ENCODE data around the gene SEMA7A.
"Not testable (repeated sequence)": the region's sequence is repeated elsewhere in the genome, so short reads cannot be mapped to it uniquely, and the experiment has no call there.

The SEMA7A gene

DNA sequence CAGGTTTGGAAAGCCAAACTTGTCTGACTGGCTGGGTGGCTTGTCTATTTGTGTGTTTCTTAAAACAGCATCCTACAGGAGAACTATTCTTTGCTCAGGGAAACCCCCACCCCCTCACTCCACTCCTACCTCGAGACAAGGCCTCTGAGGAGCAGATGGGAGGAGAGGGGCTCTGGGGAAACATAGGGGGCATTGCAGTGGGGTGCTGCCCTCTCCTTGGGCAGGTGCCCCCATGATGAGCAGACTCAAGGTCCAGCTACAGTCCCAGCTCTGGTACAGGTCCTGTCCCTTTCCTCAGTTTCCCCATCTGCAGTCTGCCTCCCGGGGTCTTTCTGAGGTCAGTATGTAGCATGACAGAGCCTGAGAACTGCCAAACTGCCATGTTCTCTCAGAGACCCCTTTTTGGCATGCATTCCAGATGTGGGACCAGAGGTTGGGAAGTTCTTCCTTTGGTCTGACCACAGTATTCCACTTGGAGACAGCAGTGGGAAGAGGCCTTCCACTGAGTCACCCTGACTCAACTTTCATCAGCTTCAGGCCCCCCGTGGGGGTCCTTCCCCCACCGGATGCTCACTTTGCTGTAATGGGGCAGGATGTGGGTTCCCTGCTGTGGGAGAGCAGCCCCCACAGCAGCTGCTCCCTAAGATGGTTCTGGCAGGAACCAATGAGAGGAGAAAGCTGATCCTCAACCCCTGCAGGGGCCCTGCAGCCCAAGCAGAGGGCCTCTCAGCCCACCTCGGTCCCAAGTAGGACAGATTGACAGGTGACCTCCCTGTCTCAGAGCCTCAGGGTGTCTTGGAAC, 34.0 kb downstream of the SEMA7A start:
- DNase-seq (ENCODE audit: low read depth), result no peak

DNA sequence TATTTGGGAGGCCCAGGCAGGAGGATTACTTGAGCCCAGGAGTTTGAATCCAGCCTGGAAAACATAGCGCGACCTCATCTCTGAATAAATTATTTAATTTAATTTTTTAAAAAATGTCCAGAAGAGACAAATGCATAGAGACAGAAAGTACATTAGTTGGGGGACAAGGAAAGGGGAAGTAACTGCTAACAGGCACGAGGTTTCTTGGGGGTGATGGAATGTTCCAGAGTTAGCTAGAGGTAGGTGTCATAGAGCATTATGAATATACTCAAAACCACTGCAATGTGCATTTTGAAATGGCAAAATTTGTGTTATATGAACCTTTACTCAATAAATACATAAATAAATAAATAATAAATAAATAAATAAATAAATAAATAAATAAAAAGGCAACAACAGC, 34.7 kb downstream of the SEMA7A start:
- DNase-seq (ENCODE audit: low read depth), result no peak

DNA sequence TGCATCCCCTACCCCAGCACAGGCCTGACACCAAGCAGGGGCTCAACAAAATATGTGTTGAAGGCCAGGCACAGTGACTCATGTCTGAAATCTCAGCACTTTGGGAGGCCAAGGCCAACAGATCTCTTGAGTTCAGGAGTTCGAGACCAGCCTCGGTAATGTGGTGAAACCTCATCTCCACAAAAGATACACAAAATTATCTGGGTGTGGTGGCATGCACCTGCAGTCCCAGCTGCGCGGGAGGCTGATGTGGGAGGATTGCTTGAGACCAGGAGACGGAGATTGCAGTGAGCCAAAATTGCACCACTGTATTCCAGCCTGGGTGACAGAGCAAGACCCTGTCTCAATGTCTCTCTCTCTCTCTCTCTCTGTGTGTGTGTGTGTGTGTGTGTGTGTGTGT, 35.6 kb downstream of the SEMA7A start:
- DNase-seq (ENCODE audit: low read depth), result no peak

GRCh38 chr15:74397239-74398068, 36.3 kb downstream of the SEMA7A start:
- DNase-seq (ENCODE audit: low read depth), result no peak

DNA sequence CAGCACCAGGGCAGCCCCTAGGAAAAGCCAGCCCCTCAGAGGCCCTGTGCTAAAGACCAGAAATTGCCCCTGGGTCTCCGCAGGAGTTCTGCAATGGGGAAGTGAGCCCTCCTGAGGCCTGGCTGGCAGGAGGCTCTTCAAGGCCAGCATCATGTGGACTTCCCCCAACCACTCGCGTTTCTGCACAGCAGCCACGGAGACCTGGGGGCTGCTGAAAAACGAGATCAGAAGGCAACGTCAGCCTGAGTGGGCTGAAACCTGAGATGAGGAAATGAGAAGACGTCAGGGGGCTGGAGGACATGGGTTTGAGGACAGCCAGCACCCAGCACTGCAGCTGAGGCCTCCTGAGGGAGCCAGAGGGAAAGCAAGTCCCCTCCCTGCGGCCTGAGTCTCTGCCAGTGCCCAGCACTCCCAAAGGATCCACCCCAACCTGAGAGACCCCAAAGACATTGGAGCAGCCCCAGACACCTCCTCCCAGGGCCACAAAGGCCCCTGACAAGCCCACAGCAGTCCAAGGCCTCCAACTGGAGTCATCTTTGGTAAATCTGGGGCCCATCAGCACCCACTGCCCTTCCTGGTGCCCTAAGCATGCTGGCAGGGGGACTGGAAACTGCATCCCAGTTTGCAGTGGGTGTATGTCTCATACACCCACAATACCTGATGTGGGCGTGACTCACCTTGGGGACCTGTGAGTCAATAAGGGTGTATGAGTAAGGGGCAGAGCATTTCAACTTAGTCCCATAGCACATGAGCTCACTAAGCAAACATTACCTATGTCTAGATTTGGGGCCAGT, 37.1 kb downstream of the SEMA7A start:
- no peak for DNase-seq (ENCODE audit: low read depth)

GRCh38 chr15:74396146-74396438, 37.7 kb downstream of the SEMA7A start:
- DNase-seq (ENCODE audit: low read depth), result no peak

DNA sequence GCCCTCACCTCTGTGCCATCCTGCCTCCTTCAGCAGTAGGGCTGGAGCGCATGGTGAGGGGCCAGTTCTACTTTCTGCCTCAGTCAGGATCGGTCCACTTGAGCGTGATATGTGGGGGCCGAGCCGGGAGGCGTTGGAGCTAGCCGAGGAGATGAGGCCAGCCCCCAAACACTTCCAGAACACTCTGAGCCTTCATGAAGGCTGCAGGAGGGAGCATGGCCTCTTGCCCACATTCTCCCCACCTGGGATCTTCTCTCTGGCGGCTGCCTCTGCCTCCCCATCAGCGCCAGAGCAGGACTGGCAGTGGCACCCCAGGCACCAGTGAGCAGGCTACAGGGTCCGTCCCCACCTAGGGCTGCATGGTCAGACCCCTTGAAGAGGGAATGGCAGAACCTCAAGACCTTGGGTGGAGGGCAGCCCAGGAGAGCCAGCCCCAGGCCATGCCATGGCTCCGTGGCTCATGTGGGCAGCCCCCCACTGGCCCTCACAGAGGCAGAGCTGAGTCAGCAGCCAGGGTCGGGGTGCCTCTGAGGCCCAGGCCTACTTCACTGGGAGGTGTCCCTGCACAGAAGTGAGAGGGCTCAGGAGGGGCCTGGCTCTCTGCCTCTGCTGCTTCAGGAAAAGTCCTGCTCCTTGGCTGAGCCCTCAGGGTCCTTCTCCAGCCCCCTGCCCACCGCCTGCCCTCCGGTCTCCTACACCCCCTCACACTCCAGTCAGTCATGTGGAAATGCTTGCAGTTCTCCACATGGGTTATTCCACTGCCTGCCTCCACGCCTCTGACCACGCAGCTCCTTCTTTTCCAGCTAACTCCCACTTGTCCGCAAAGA, 38.2 kb downstream of the SEMA7A start:
- DNase-seq (ENCODE audit: low read depth), result no peak

DNA sequence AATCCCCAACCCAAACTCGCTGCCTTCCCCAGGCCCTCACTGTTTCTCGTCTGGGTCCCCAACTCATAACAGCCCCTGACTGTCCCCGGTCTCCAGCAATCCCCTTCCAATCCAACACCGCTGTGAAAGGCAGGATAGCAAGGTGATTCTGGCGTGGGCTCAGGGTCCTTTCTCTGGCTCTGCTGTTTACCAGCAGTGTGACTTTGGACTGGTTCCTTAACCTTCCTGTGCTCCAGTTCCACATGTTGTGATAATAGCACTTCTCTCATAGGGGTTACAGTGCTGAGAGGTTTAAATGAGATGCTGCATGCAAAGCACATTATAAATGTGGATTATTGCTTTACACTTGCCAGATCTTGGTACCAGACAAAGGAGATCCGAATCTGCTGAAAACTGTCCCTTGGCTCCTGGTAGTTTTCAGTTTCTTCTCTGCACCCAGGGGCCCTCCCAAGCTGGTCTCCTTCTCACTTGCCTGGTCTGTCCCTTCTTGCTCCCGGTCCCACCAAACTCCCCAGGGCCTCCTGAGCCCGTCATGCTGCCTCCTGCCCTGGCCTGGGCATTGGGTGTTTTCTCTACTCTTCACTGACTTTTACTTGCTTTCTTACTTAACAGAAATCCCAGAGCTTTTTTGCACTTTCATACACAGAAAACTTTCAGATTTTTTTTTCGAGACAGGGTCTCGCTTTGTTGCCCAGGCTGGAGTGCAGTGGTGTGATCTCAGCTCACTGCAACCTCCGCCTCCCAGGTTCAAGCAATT, 39.5 kb downstream of the SEMA7A start:
- DNase-seq (ENCODE audit: low read depth), result no peak

DNA sequence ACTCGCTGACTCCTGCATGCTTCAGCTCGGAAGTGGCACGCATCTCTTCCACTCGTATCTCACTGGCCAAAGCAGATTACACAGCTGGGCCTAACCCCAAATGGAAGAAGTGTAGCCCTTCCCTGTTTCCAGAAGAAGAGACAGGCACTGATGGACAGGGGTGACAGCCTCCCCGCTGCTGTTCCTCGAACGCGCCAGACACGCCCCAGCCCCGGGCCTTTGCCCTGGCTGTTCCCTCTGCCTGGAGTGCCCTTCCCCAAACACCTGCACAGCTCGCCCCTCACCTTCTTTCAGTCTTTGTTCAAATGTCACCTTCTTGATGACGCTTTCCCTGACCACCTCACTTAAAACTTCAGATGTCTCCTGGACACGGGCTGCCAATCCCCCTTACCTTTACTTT, 40.3 kb downstream of the SEMA7A start:
- DNase-seq (ENCODE audit: low read depth), result no peak

DNA sequence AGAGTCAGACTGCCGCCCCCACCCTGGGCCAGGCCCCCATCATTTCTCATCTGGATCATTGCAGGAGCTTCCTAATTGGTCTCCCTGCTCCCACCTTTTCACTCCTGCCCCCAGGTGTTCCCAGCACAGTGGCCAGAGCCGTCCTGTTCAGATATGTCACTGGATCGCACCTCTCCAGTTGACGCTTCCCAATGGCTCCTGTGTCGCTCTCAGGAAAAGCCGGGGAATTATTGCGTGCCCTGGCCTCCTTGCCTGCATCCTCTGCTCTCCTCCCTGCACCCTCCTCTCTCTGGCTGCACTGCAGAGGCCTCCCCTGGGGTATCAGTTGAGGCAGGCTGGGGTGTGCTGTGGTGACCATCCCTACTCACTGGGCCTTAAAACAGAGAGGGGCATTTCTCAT, 40.9 kb downstream of the SEMA7A start:
- DNase-seq (ENCODE audit: low read depth), result no peak

- no peak for DNase-seq (ENCODE audit: low read depth)
These were observed 41.3 kb downstream of the SEMA7A start for GRCh38 chr15:74392451-74392830.

DNA sequence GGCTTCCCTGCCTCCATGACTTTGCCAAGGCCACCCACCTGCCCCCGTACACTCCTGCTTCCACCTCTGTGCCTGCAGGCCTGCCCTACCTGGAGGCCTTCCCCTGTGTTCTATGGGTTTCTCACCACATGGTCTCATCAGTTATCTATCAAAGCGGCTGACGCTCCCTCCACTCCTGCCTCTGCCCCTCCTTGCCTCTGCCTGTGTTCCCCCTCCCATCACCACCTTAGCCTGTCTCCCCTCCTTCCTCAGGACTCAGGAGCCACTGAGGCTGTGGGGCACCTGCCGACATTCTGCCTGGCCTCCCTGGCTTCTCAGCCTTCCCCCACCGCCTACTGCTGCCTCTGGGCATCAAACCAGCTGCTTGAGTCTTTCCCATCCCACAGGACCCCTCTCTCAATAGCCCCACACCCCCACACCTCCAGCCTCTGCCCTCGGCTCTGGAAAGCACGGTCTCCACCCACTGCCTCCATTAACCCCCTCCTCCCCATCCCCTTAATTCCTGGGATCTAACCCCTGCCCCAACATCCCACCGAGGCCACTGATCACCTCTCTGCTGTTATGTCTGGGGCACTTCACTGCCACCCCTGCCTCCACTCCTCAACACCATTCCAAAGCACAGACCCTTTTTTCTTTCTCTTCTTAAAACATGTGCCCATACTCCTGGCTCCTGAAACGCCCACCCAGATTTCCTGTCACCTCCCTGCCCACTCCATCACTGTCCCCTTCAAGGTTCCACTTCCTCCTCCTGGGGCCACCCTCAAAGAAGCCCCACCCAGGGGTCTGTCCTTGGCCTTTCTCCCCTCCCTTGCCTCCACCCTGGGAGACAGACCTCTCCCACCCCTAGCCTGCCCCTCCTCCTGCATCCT, 41.9 kb downstream of the SEMA7A start:
- DNase-seq (ENCODE audit: low read depth), result no peak

DNA sequence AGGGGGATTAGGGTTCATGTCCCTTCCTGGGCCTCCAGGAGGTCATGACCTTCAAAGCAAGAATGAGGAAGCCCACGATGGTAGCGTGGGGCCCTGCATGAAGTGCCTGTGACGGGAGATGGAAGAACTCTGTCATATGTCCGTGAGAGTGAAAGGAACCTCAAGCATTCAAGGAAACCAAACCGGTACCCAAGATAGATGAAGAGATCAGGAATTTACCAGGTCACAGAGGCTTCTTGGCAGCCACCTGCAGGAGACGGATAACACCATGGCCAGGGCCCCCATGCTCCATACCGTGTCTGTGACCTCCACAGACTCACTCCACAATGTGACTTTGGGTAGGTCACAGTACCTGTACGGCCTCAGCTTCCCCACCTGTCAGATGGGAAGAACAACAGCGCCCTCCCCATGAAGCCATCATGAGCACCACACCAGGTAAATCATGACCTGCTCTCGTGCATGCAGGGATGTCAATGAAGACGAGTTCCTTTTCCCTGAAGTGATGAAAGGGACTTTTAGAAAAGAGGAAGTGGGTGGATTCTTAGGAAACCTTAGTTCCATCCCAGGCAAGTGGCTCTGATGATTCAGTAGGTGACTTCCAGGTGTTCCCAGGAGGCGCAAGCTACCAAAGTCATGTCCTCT, 43.0 kb downstream of the SEMA7A start:
- DNase-seq (ENCODE audit: low read depth), result no peak

DNA sequence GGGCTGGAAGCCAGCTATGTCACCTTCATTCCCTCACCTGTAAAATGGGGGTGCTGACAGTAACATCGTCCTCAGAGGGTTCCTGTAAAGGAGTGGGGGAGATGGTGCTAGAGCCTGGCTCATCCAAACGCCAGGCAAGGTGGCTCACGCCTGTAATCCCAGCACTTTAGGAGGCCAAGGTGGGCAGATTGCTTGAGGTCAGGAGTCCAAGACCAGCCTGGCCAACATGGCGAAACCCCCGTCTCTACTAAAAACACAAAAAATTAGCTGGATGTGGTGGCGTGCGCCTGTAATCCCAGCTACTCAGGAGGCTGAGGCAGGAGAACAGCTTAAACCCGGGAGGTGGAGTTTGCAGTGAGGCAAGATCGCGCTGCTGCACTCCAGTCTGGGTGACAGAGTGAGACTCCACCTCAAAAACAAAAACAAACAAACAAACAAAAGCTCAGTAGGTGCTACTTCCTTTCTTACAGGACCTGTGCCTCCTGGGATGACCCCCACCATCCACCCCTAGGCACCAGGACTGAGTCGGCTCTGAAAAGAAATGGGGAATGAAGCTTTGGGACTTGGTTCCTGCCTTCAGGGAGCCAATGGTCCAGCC, 43.6 kb downstream of the SEMA7A start:
- not testable (repeated sequence) for DNase-seq (ENCODE audit: low read depth)

- no peak for DNase-seq (ENCODE audit: low read depth)
These were observed 44.3 kb downstream of the SEMA7A start for GRCh38 chr15:74389241-74390048.

DNA sequence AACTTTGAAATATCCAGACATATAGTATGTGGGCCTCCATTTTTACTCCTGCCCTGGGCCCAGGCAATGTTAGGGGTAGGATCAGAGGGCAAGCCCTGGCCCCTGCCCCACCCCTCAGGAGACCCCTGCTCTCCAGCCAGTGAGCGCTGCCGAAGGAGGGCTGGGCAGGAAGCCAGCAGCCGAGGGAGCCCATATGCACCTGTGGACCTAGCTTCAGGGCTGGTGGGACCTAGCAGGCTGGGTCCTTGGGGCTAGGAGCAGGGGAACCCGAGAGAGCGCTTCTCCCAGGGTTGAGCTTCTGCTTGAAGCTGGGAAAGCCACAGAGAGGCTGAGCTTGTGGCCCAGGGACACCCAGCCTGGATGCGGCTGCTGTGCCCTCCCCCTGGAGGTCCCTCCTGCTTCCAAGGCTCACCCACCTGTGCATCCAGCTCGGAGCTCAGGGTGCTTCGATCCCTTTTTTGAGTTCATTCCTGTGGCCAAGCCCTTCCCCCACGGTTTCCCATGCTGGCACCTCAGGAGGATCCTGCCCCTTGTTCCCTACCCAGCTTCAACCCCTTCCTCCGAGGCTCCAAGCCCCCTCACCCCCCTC, 45.3 kb downstream of the SEMA7A start:
- no peak for DNase-seq (ENCODE audit: low read depth)

- no peak for DNase-seq (ENCODE audit: low read depth)
These were observed 46.0 kb downstream of the SEMA7A start for GRCh38 chr15:74387621-74388362.

Measured in activated T-cell treated with anti-CD3 and anti-CD28 coated beads for 48 hours (primary cell).